ENCODE measurements around the gene PYGM. TPM values are rescaled to one million over a fixed set of nuclear protein-coding genes. Genes with fewer than 3 reads are reported as not detected.
A peak's percentile ranks its signal among the peaks of the same experiment; 100 is the strongest.

The PYGM gene
- total and polyA plus RNA-seq, 10 donors: 1.7 to 7.2 (median 4.2) TPM

DNA sequence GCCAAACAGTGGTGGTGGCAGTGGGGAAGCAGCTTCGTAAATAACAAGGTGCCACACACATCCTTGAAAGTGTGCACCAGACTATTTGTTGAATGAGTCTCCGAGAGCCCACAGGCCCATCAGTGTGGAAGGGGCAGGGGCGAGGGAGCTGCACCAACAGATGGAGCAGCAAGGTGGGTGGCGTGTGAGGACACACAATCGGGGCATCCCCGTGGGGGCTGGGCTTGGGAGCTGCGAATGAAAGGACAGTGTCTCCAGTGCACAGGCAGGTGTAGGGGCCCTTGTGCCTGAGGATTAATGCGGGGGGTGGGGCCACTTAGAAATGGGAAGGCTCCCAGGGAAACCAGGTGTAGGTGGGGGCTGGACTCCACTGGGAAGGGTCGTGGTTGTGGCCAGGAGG, 39.6 kb downstream of the PYGM start:
- Histone ChIP-seq H3K4me1 (peaks cover 6 to 28% (median 16%) of the 10 kb centered on the region in 6 donors), H3K4me3 (no peak overlapping the region), H3K27me3 (replicated peaks in 1 of 7) (peaks cover 0 to 80% (median 47%) of the 10 kb centered on the region in 7 donors), H3K36me3 (no peaks in the 10 kb centered on the region), H3K9me3 (no peaks in the 10 kb centered on the region), H3K27ac (no peak overlapping the region)
- intact Hi-C loops (cut with DNase I; ENCODE audit: low total_unique reads): no loop called here
- TF ChIP-seq POLR2A (IDR thresholded peaks at IDR 0.05): no peak
- no peak for TF ChIP-seq POLR2AphosphoS5 (IDR thresholded peaks at IDR 0.05)
- TF ChIP-seq, protein P1, sequence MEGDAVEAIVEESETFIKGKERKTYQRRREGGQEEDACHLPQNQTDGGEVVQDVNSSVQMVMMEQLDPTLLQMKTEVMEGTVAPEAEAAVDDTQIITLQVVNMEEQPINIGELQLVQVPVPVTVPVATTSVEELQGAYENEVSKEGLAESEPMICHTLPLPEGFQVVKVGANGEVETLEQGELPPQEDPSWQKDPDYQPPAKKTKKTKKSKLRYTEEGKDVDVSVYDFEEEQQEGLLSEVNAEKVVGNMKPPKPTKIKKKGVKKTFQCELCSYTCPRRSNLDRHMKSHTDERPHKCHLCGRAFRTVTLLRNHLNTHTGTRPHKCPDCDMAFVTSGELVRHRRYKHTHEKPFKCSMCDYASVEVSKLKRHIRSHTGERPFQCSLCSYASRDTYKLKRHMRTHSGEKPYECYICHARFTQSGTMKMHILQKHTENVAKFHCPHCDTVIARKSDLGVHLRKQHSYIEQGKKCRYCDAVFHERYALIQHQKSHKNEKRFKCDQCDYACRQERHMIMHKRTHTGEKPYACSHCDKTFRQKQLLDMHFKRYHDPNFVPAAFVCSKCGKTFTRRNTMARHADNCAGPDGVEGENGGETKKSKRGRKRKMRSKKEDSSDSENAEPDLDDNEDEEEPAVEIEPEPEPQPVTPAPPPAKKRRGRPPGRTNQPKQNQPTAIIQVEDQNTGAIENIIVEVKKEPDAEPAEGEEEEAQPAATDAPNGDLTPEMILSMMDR (IDR thresholded peaks at IDR 0.05 in 8 of 11, conservative IDR thresholded peaks at IDR 0.05 in 3 of 11): no peak
- DNase-seq: peak; percentile 65
- 61 to 87% (median 85%) methylated on average over 9 of the region's 9 CpGs for WGBS, 5 donors

DNA sequence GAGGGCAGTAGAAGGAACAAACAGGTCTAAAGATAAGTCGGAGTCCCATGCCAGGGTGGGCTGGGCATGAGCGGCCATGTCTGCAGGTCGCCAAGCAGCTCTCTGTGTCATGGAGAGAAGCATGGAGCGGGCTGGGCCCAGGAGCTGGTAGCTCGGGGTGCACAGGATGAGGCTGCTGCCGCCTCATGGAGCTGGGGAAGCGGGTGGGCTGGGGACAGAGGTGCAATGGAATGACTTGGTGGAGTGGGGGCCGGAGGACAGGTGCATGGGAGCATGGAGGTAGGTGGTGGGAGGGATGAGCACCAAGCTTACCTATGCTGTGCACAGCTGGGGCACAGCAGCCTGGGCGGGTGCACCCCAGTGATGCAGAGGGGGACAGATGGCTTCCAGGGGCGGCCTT, 40.4 kb downstream of the PYGM start:
- intact Hi-C loops (cut with DNase I; ENCODE audit: low total_unique reads): no loop called here
- peak; percentile 64 for DNase-seq
- Histone ChIP-seq H3K27ac (no peak overlapping the region), H3K27me3 (replicated peaks in 1 of 7) (peaks cover 0 to 88% (median 55%) of the 10 kb centered on the region in 7 donors), H3K36me3 (no peaks in the 10 kb centered on the region), H3K9me3 (no peaks in the 10 kb centered on the region), H3K4me3 (no peak overlapping the region), H3K4me1 (peaks cover 6 to 23% (median 15%) of the 10 kb centered on the region in 6 donors)
- TF ChIP-seq, protein P1 (IDR thresholded peaks at IDR 0.05 in 8 of 11, conservative IDR thresholded peaks at IDR 0.05 in 3 of 11): no peak
- TF ChIP-seq POLR2A (IDR thresholded peaks at IDR 0.05): no peak
- 88 to 92% (median 89%) methylated on average over 10 of the region's 10 CpGs for WGBS, 5 donors

DNA sequence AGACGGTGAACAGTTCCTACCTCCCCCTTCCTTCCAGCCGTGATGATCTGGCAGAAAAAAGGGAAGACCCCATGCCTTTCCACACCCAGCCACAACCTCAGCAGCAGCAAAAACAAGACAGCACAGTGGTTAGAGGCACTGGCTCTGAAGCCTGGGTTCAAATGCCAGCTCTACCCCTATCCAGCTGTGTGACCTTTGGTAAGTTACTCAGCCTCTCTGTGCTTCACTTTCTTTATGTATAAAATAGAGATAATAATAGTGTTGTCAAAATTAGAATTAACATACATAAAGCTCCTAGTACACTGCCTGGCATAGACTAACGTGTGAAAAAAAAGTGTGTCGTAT, 41.0 kb downstream of the PYGM start:
- DNase-seq: no peak
- intact Hi-C loops (cut with DNase I; ENCODE audit: low total_unique reads): no loop called here
- TF ChIP-seq POLR2A (IDR thresholded peaks at IDR 0.05) (no peak), POLR2AphosphoS5 (IDR thresholded peaks at IDR 0.05) (no peak)
- TF ChIP-seq, protein P1 (IDR thresholded peaks at IDR 0.05 in 8 of 11, conservative IDR thresholded peaks at IDR 0.05 in 3 of 11): no peak
- no peak overlapping the region for H3K27ac ChIP-seq
- peaks cover 0 to 94% (median 62%) of the 10 kb centered on the region in 7 donors for H3K27me3 ChIP-seq (replicated peaks in 1 of 7)
- WGBS, 5 donors: 49 to 70% (median 55%) methylated on average over 4 of the region's 4 CpGs
- H3K4me1 ChIP-seq: peaks cover 3 to 23% (median 12%) of the 10 kb centered on the region in 6 donors
- H3K9me3 ChIP-seq: no peaks in the 10 kb centered on the region
- H3K36me3 ChIP-seq: no peaks in the 10 kb centered on the region
- H3K4me3 ChIP-seq: no peak overlapping the region

DNA sequence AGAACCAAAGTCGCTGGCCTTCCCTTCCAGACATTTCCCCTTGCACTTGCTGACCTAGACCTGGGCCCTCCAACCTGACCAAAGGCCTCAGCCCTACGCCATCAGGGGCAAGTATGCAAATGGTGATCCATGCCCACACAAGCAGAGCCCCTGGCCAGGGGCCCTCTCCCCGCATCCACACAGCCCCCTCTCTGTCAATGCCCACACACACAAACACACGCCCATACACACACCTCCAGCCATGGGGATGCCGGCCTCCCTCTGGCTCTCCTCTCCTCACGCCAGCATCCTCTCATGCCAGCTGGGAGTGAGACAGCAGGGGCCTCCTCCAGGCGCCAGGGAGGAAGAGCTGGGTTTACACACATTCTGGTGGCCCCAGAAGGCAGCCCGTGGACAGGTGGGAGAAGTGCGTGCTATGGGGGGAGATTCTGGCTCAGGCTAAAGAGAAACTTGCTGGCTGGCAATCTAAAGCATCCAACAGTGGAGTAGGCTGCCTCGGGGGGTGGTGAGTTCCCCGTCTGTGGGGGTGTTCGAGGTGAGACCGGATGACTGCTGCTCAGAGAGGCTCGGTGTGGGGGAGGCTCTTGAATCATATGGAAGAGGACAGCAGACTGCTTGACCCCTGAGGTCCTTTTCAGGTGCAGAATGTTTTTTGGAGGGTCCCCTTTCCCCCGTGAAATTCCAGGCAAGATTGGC, 41.5 kb downstream of the PYGM start:
- Histone ChIP-seq H3K9me3 (no peaks in the 10 kb centered on the region), H3K27ac (no peak overlapping the region), H3K36me3 (no peaks in the 10 kb centered on the region), H3K27me3 (replicated peaks in 1 of 7) (peaks cover 0 to 98% (median 65%) of the 10 kb centered on the region in 7 donors), H3K4me1 (peaks cover 0 to 22% (median 10%) of the 10 kb centered on the region in 6 donors), H3K4me3 (no peak overlapping the region)
- 61 to 84% (median 73%) methylated on average over 15 of the region's 15 CpGs for WGBS, 5 donors
- intact Hi-C loops (cut with DNase I; ENCODE audit: low total_unique reads): no loop called here
- no peak for DNase-seq
- TF ChIP-seq POLR2AphosphoS5 (IDR thresholded peaks at IDR 0.05): no peak
- TF ChIP-seq, protein P1 (IDR thresholded peaks at IDR 0.05 in 8 of 11, conservative IDR thresholded peaks at IDR 0.05 in 3 of 11): no peak
- no peak for TF ChIP-seq POLR2A (IDR thresholded peaks at IDR 0.05)
